Lower leg skin (tissue), 4 donors: Measurements from ENCODE around the gene CBR4. TPM values are rescaled to one million over a fixed set of nuclear protein-coding genes. Genes with fewer than 3 reads are reported as not detected.

ENCODE experiments used
- DNase-seq, 2 donors: peaks; one replicate each; pipeline ENCODE4 v3.0.0-alpha.2; 2019; ENCODE audit warnings: low spot score in 2 of 2
- H3K4me3 ChIP-seq: fragments of 200-600 bp; sonication (generic); 2 replicates; pipeline ENCODE4 v1.5.1; 2017; ENCODE audit warnings: mild to moderate bottlenecking, low read depth; ENCODE audit not compliant: poor library complexity, severe bottlenecking
- POLR2A ChIP-seq, 2 donors: fragments of 450-650 bp; IDR thresholded peaks; one replicate each; pipeline ENCODE4 v1.6.1; 2016 to 2017; ENCODE audit warnings: antibody characterized with exemption in 2 of 2, mild to moderate bottlenecking in 1 of 2, moderate library complexity in 1 of 2
- WGBS, 2 donors: methylation state at CpG; one replicate each; pipeline ENCODE4 v1.1.5; 2018; 5-methylcytosine and 5-hydroxymethylcytosine counted together
- intact Hi-C: fragments of 100-400 bp; cut with DNase I; formaldehyde crosslinking; loops from one replicate; pipeline ENCODE4 v1.15.0; 2023; ENCODE audit warnings: low total_unique reads
- total RNA-seq, 4 donors: library from RNA; depleted of rRNA; stranded (reverse); fragments of >200 nt; gene quantifications; one replicate each; pipeline ENCODE4 v1.1.0, GENCODE V29; 2016
- TF ChIP-seq, protein P1 (sequence below), 3 donors: fragments of 450-650 bp; IDR thresholded peaks; one replicate each; pipeline ENCODE4 v1.5.1; 2016; ENCODE audit warnings: antibody characterized with exemption in 3 of 3, mild to moderate bottlenecking in 3 of 3, moderate library complexity in 2 of 3

CBR4 gene
- total RNA-seq, 4 donors from 2014 or later = 13.7 to 37.2 (median 18.8) TPM

DNA sequence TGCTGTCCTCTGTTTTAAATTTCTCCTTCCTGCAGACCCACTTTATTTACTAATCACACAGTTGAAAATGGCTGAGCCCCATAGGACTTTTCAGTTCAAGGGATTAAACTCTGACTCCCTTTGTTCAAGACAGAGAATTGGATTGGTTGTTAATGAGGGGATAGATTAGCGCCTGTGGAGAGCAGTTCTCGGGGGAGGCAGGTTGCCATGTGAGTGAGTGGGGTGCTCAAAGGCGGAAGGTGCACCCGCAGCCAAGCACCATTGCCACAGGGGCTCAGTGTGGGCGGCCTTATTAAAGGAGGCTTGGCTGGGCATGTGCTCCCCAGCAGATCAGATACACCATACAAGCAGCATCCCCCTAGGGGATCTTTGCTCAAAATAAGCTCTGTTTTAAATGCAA, 7.9 kb upstream of the CBR4 start:
- intact Hi-C loops = no loop called here
- no peak for DNase-seq
- no peak overlapping the region for H3K4me3 ChIP-seq
- TF ChIP-seq, protein P1, sequence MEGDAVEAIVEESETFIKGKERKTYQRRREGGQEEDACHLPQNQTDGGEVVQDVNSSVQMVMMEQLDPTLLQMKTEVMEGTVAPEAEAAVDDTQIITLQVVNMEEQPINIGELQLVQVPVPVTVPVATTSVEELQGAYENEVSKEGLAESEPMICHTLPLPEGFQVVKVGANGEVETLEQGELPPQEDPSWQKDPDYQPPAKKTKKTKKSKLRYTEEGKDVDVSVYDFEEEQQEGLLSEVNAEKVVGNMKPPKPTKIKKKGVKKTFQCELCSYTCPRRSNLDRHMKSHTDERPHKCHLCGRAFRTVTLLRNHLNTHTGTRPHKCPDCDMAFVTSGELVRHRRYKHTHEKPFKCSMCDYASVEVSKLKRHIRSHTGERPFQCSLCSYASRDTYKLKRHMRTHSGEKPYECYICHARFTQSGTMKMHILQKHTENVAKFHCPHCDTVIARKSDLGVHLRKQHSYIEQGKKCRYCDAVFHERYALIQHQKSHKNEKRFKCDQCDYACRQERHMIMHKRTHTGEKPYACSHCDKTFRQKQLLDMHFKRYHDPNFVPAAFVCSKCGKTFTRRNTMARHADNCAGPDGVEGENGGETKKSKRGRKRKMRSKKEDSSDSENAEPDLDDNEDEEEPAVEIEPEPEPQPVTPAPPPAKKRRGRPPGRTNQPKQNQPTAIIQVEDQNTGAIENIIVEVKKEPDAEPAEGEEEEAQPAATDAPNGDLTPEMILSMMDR (IDR thresholded peaks at IDR 0.05) = no peak
- TF ChIP-seq POLR2A (IDR thresholded peaks at IDR 0.05) = no peak
- WGBS, 2 donors = 47 to 69% methylated on average over 5 of the region's 5 CpGs

DNA sequence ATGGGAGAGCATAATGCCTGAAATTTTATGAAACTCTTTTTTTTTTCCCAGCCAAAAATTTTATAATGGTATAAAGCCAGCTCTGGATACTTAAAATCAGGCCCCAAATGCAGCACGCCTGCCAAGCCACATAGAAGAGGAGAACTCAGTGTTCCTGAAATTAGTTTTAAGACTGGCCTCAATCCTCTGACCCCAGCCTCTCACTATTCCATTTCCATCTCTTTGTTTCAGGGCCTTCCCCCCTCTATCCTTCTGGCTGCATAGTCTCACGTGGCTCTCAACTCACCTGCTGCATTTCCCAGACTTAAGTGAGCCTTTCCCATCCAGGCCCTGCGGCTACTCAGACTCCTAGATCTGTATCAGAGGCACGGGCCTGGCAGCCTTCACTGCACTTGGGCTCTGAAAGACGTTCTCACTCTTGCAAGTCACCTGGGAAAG, 5.2 kb upstream of the CBR4 start:
- no peak for TF ChIP-seq POLR2A (IDR thresholded peaks at IDR 0.05)
- TF ChIP-seq, protein P1 (IDR thresholded peaks at IDR 0.05) = no peak
- H3K4me3 ChIP-seq = no peak overlapping the region
- 33 to 38% methylated on average over 5 of the region's 5 CpGs for WGBS, 2 donors
- DNase-seq = peak in 1 of 2 donors; percentile 34
- intact Hi-C loops = no loop called here

DNA sequence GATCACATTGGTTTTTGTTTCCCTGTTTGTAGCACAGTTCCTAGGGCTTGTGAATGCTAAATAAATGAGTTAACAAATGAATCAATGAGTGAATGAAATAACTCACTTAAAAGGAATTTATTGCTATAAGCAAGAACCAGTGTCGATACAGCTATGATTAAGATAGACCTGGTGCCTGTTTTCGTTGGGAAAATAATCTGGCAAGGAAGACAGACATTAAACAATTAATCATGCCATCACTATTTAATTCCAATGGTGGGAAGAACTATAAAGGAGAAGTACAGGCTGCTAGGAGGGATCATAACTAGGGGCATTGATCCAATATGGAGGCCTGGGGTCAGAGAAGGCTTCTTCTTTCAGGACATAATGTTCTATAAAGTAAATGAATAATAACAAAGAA, 4.5 kb upstream of the CBR4 start:
- no peak overlapping the region for H3K4me3 ChIP-seq
- 11 to 24% methylated on average over 2 of the region's 2 CpGs for WGBS, 2 donors
- intact Hi-C loops = no loop called here
- TF ChIP-seq, protein P1 (IDR thresholded peaks at IDR 0.05) = no peak
- TF ChIP-seq POLR2A (IDR thresholded peaks at IDR 0.05) = no peak
- no peak for DNase-seq

DNA sequence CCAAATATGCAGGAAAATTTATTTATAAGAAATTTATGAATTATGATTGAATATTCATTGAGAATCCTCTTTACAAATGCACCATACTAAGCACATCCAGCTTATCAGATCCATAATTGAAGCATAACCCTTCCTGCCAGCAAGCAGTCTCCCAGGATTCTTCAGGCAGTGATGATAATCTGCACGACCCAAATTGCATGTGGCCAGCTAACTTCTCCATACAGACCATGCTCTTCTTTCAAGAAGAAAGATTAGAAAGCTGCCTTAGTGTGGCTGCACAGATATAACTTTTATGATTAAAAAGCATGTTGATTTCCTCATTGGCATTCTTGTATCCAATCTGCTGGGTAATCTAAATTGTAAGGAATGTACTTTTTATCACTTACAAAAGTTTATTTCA, 3.3 kb upstream of the CBR4 start:
- no peak for TF ChIP-seq POLR2A (IDR thresholded peaks at IDR 0.05)
- TF ChIP-seq, protein P1 (IDR thresholded peaks at IDR 0.05) = no peak
- no peak overlapping the region for H3K4me3 ChIP-seq
- WGBS, 2 donors = 50 to 57% methylated on average over 1 of the region's 1 CpG
- DNase-seq = no peak
- intact Hi-C loops = no loop called here

DNA sequence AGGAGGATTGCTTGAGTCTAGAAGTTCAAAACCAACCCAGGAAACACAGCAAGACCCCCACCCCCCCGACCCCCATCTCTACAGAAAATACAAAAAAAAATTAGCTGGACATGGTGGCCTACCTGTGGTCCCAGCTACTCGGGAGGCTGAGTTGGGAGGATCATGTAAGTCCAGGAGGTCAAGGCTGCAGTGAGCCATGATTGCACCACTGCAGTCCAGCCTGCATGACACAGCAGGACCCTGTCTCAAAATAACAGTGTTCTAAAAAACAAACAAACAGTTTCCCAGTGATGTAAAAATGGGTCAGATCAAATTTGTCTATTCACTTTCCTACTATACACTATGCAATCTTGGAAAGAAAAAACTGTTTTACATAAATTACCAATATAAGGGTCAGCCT, 2.0 kb upstream of the CBR4 start:
- no peak for DNase-seq
- WGBS, 2 donors = 83 to 86% methylated on average over 2 of the region's 2 CpGs
- TF ChIP-seq, protein P1 (IDR thresholded peaks at IDR 0.05) = no peak
- no peak for TF ChIP-seq POLR2A (IDR thresholded peaks at IDR 0.05)
- no peak overlapping the region for H3K4me3 ChIP-seq
- intact Hi-C loops = no loop called here
